Erythroblast (primary cell): ENCODE results near the gene NEAT1.

ENCODE experiments used
- GATA1 ChIP-seq: IDR thresholded peaks from 2 replicates; pipeline ENCODE4 v1.6.1; 2011; ENCODE audit warnings: low read depth, mild to moderate bottlenecking, control low read depth, low read length, moderate library complexity
- POLR2A ChIP-seq: IDR thresholded peaks from 2 replicates; pipeline ENCODE4 v1.6.1; 2011; ENCODE audit warnings: mild to moderate bottlenecking, low read length

DNA sequence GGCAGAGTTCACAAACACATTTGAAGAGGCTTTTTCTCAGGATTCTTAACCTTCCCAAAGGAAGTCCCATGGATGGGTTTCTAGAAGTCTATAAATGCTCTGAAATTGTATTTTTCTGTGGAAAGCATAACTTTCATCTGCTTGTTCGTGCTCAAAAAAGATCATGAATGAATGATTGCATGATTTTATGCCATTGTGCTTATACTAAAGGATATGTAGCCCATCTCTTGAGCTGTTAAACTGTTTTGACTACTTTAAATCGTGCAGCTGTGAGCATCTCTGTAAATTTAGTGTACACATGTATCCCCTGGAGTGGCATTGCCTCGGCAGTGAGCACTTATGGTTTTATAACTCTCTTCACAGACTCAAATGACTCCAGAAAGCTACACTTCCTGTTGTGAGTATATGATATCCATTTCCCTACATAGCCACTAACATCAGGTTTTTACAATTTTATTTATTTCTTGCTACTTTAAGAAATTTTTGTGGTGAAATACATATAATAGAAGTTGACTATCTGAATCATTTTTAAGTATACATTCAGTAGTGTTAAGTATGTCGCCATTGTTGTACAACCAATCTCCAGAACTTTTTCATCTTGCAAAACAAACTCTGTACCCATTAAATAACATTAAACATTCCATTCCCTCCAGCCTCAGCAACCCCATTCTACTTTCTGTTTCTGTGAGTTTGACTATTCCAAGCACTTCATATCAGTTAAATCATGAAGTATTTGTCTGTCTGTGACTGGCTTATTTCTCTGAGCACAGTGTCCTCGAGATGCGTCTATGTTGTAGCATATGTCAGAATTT, 8.0 kb downstream of the NEAT1 start:
- peak; percentile 74 for TF ChIP-seq POLR2A
- TF ChIP-seq GATA1: no peak
